ENCODE measurements around the gene NEK6. TPM values are rescaled to one million over a fixed set of nuclear protein-coding genes. Genes with fewer than 3 reads are reported as not detected.

Gene NEK6
- total and polyA plus RNA-seq, 4 experiments from 2014 or later, result 3.8 to 11.7 (median 8.5) TPM

- no peak for DNase-seq
- no peak overlapping the region for H3K27ac Mint-ChIP-seq
- no peak overlapping the region for H3K4me3 ChIP-seq (ENCODE audit: low read length in 2 of 2)
- no peak overlapping the region for H3K27ac ChIP-seq (ENCODE audit: low read depth, low read length)
- intact Hi-C loops (cut with micrococcal nuclease), result no loop called here
- no peaks in the 10 kb centered on the region for H3K9me3 Mint-ChIP-seq
- H3K36me3 Mint-ChIP-seq, result peaks cover 0 to 3% of the 10 kb centered on the region in 2 donors
- CTCF ChIA-PET (ENCODE audit: partially characterized antibody), result no interaction called here
- peaks cover 2% of the 10 kb centered on the region for H3K4me1 ChIP-seq (ENCODE audit: insufficient read depth, low read length)
- peaks cover 2 to 56% (median 19%) of the 10 kb centered on the region in 4 donors for H3K4me1 Mint-ChIP-seq
- no peaks in the 10 kb centered on the region for H3K27me3 ChIP-seq (ENCODE audit: insufficient read depth, low read length)
- no peaks in the 10 kb centered on the region for H3K36me3 ChIP-seq (ENCODE audit: insufficient read depth, low read length)
- POLR2A ChIA-PET (ENCODE audit: partially characterized antibody), result no interaction called here
- H3K9me3 ChIP-seq (ENCODE audit: control insufficient read depth in 1 of 2, low read length in 2 of 2), result no peaks in the 10 kb centered on the region
- H3K4me3 Mint-ChIP-seq, result no peak overlapping the region
- no peaks in the 10 kb centered on the region for H3K27me3 Mint-ChIP-seq
Observed at GRCh38 chr9:124272979-124273378, 15.2 kb downstream of the NEK6 start.

GRCh38 chr9:124273427-124274160 is 15.8 kb downstream of the NEK6 start:
- H3K4me1 ChIP-seq (ENCODE audit: insufficient read depth, low read length), result no peaks in the 10 kb centered on the region
- no peak for DNase-seq
- H3K36me3 Mint-ChIP-seq, result peaks cover 0 to 3% of the 10 kb centered on the region in 2 donors
- no peaks in the 10 kb centered on the region for H3K36me3 ChIP-seq (ENCODE audit: insufficient read depth, low read length)
- no peaks in the 10 kb centered on the region for H3K9me3 Mint-ChIP-seq
- no peaks in the 10 kb centered on the region for H3K9me3 ChIP-seq (ENCODE audit: control insufficient read depth in 1 of 2, low read length in 2 of 2)
- POLR2A ChIA-PET (ENCODE audit: partially characterized antibody), result no interaction called here
- H3K4me3 ChIP-seq (ENCODE audit: low read length in 2 of 2), result no peak overlapping the region
- no peak overlapping the region for H3K27ac Mint-ChIP-seq
- no peaks in the 10 kb centered on the region for H3K27me3 ChIP-seq (ENCODE audit: insufficient read depth, low read length)
- intact Hi-C loops (cut with micrococcal nuclease), result no loop called here
- H3K4me1 Mint-ChIP-seq, result peaks cover 2 to 49% (median 18%) of the 10 kb centered on the region in 4 donors
- no peak overlapping the region for H3K4me3 Mint-ChIP-seq
- CTCF ChIA-PET (ENCODE audit: partially characterized antibody), result no interaction called here
- no peaks in the 10 kb centered on the region for H3K27me3 Mint-ChIP-seq
- no peak overlapping the region for H3K27ac ChIP-seq (ENCODE audit: low read depth, low read length)

GRCh38 chr9:124274226-124274625 is 16.5 kb downstream of the NEK6 start:
- no peak overlapping the region for H3K4me3 ChIP-seq (ENCODE audit: low read length in 2 of 2)
- no peaks in the 10 kb centered on the region for H3K36me3 ChIP-seq (ENCODE audit: insufficient read depth, low read length)
- Mint-ChIP-seq H3K27me3 (no peaks in the 10 kb centered on the region), H3K4me1 (peaks cover 2 to 46% (median 16%) of the 10 kb centered on the region in 4 donors), H3K9me3 (no peaks in the 10 kb centered on the region), H3K36me3 (peaks cover 0 to 3% of the 10 kb centered on the region in 2 donors), H3K4me3 (no peak overlapping the region), H3K27ac (peak overlapping the region in 1 of 7 donors; percentile 18)
- H3K4me1 ChIP-seq (ENCODE audit: insufficient read depth, low read length), result no peaks in the 10 kb centered on the region
- no peaks in the 10 kb centered on the region for H3K9me3 ChIP-seq (ENCODE audit: control insufficient read depth in 1 of 2, low read length in 2 of 2)
- DNase-seq, result no peak
- ChIA-PET CTCF (ENCODE audit: partially characterized antibody) (no interaction called here), POLR2A (ENCODE audit: partially characterized antibody) (no interaction called here)
- intact Hi-C loops (cut with micrococcal nuclease), result no loop called here
- H3K27me3 ChIP-seq (ENCODE audit: insufficient read depth, low read length), result no peaks in the 10 kb centered on the region
- H3K27ac ChIP-seq (ENCODE audit: low read depth, low read length), result no peak overlapping the region

- Mint-ChIP-seq H3K36me3 (peaks cover 0 to 3% of the 10 kb centered on the region in 2 donors), H3K9me3 (no peaks in the 10 kb centered on the region), H3K27me3 (no peaks in the 10 kb centered on the region), H3K4me3 (no peak overlapping the region), H3K4me1 (peaks cover 2 to 51% (median 16%) of the 10 kb centered on the region in 4 donors), H3K27ac (peak overlapping the region in 1 of 7 donors; percentile 18)
- Histone ChIP-seq H3K27me3 (ENCODE audit: insufficient read depth, low read length) (no peaks in the 10 kb centered on the region), H3K27ac (ENCODE audit: low read depth, low read length) (no peak overlapping the region), H3K36me3 (ENCODE audit: insufficient read depth, low read length) (no peaks in the 10 kb centered on the region), H3K4me1 (ENCODE audit: insufficient read depth, low read length) (no peaks in the 10 kb centered on the region), H3K9me3 (ENCODE audit: control insufficient read depth in 1 of 2, low read length in 2 of 2) (no peaks in the 10 kb centered on the region), H3K4me3 (ENCODE audit: low read length in 2 of 2) (no peak overlapping the region)
- intact Hi-C loops (cut with micrococcal nuclease), result no loop called here
- POLR2A ChIA-PET (ENCODE audit: partially characterized antibody), result no interaction called here
- CTCF ChIA-PET (ENCODE audit: partially characterized antibody), result no interaction called here
- DNase-seq, result no peak
Observed at GRCh38 chr9:124274738-124275137, 17.0 kb downstream of the NEK6 start.

- ChIA-PET CTCF (ENCODE audit: partially characterized antibody) (no interaction called here), POLR2A (ENCODE audit: partially characterized antibody) (no interaction called here)
- Mint-ChIP-seq H3K27ac (no peak overlapping the region), H3K4me1 (peaks cover 3 to 51% (median 20%) of the 10 kb centered on the region in 4 donors), H3K9me3 (no peaks in the 10 kb centered on the region), H3K36me3 (no peaks in the 10 kb centered on the region), H3K27me3 (no peaks in the 10 kb centered on the region), H3K4me3 (no peak overlapping the region)
- Histone ChIP-seq H3K36me3 (ENCODE audit: insufficient read depth, low read length) (no peaks in the 10 kb centered on the region), H3K27ac (ENCODE audit: low read depth, low read length) (no peak overlapping the region), H3K27me3 (ENCODE audit: insufficient read depth, low read length) (no peaks in the 10 kb centered on the region), H3K4me1 (ENCODE audit: insufficient read depth, low read length) (no peaks in the 10 kb centered on the region), H3K4me3 (ENCODE audit: low read length in 2 of 2) (no peak overlapping the region), H3K9me3 (ENCODE audit: control insufficient read depth in 1 of 2, low read length in 2 of 2) (no peaks in the 10 kb centered on the region)
- DNase-seq, result no peak
- intact Hi-C loops (cut with micrococcal nuclease), result no loop called here
Observed at GRCh38 chr9:124277420-124277819, 19.7 kb downstream of the NEK6 start.

- H3K27me3 ChIP-seq (ENCODE audit: insufficient read depth, low read length), result no peaks in the 10 kb centered on the region
- H3K9me3 ChIP-seq (ENCODE audit: control insufficient read depth in 1 of 2, low read length in 2 of 2), result no peaks in the 10 kb centered on the region
- Mint-ChIP-seq H3K4me1 (peaks cover 3 to 45% (median 20%) of the 10 kb centered on the region in 4 donors), H3K9me3 (no peaks in the 10 kb centered on the region), H3K27me3 (no peaks in the 10 kb centered on the region), H3K36me3 (no peaks in the 10 kb centered on the region), H3K27ac (no peak overlapping the region), H3K4me3 (no peak overlapping the region)
- H3K27ac ChIP-seq (ENCODE audit: low read depth, low read length), result no peak overlapping the region
- H3K36me3 ChIP-seq (ENCODE audit: insufficient read depth, low read length), result no peaks in the 10 kb centered on the region
- intact Hi-C loops (cut with micrococcal nuclease), result no loop called here
- H3K4me1 ChIP-seq (ENCODE audit: insufficient read depth, low read length), result no peaks in the 10 kb centered on the region
- no peak overlapping the region for H3K4me3 ChIP-seq (ENCODE audit: low read length in 2 of 2)
- DNase-seq, result no peak
- ChIA-PET CTCF (ENCODE audit: partially characterized antibody) (no interaction called here), POLR2A (ENCODE audit: partially characterized antibody) (no interaction called here)
Observed at GRCh38 chr9:124278054-124278540, 20.3 kb downstream of the NEK6 start.

- intact Hi-C loops (cut with micrococcal nuclease), result no loop called here
- no peaks in the 10 kb centered on the region for H3K9me3 ChIP-seq (ENCODE audit: control insufficient read depth in 1 of 2, low read length in 2 of 2)
- ChIA-PET POLR2A (ENCODE audit: partially characterized antibody) (no interaction called here), CTCF (ENCODE audit: partially characterized antibody) (no interaction called here)
- Mint-ChIP-seq H3K27ac (peak overlapping the region in 1 of 7 donors; percentile 37), H3K36me3 (no peaks in the 10 kb centered on the region), H3K4me3 (no peak overlapping the region), H3K9me3 (no peaks in the 10 kb centered on the region), H3K4me1 (peaks cover 5 to 33% (median 15%) of the 10 kb centered on the region in 4 donors), H3K27me3 (no peaks in the 10 kb centered on the region)
- H3K4me1 ChIP-seq (ENCODE audit: insufficient read depth, low read length), result peaks cover 1% of the 10 kb centered on the region
- H3K36me3 ChIP-seq (ENCODE audit: insufficient read depth, low read length), result no peaks in the 10 kb centered on the region
- no peak for DNase-seq
- no peak overlapping the region for H3K4me3 ChIP-seq (ENCODE audit: low read length in 2 of 2)
- no peak overlapping the region for H3K27ac ChIP-seq (ENCODE audit: low read depth, low read length)
- H3K27me3 ChIP-seq (ENCODE audit: insufficient read depth, low read length), result no peaks in the 10 kb centered on the region
Observed at GRCh38 chr9:124279531-124280175, 21.9 kb downstream of the NEK6 start.

Data from CD4-positive, alpha-beta memory T cell (primary cell).